Chondrocyte (in vitro differentiated cells): ENCODE results near the gene LTO1. TPM values are rescaled to one million over a fixed set of nuclear protein-coding genes. Genes with fewer than 3 reads are reported as not detected.

Experiments used
- DNase-seq: peaks from one replicate; pipeline ENCODE4 v3.0.0; 2021; ENCODE audit warnings: mixed read lengths, low spot score
- H3K27ac Mint-ChIP-seq: one replicate; pipeline ENCODE4 v1.8.0; 2021; ENCODE audit warnings: mild to moderate bottlenecking, moderate library complexity, mixed read lengths; ENCODE audit not compliant: unreplicated experiment
- H3K27me3 Mint-ChIP-seq: 2 replicates; pipeline ENCODE4 v1.8.0; 2021; ENCODE audit warnings: low read depth, mixed read lengths
- H3K36me3 Mint-ChIP-seq: 2 replicates; pipeline ENCODE4 v1.8.0; 2021; ENCODE audit warnings: low read depth, mixed read lengths
- H3K4me1 Mint-ChIP-seq: 2 replicates; pipeline ENCODE4 v1.8.0; 2021; ENCODE audit warnings: low read depth, mild to moderate bottlenecking, mixed read lengths
- H3K4me3 Mint-ChIP-seq: one replicate; pipeline ENCODE4 v1.8.0; 2021; ENCODE audit warnings: mild to moderate bottlenecking, moderate library complexity, mixed read lengths; ENCODE audit not compliant: unreplicated experiment
- H3K9me3 Mint-ChIP-seq: 2 replicates; pipeline ENCODE4 v1.8.0; 2021; ENCODE audit warnings: low read depth, mixed read lengths
- total RNA-seq: library from RNA; stranded (reverse); gene quantifications from 3 replicates; pipeline ENCODE4 v1.2.1, GENCODE V29; 2021
- TF ChIP-seq, protein P1 (sequence below): fragments of 200-600 bp; sonication (generic); IDR thresholded peaks from 2 replicates; pipeline ENCODE4 v1.5.0; 2021; ENCODE audit warnings: antibody characterized with exemption, mild to moderate bottlenecking, moderate library complexity

Gene LTO1
- total RNA-seq, 1 donor from 2014 or later, result 16.2 TPM

- peaks cover 28% of the 10 kb centered on the region for H3K27me3 Mint-ChIP-seq
- H3K36me3 Mint-ChIP-seq, result no peaks in the 10 kb centered on the region
- no peak for DNase-seq
- no peak overlapping the region for H3K27ac Mint-ChIP-seq
- no peak overlapping the region for H3K4me3 Mint-ChIP-seq
- peaks cover 3% of the 10 kb centered on the region for H3K4me1 Mint-ChIP-seq
- H3K9me3 Mint-ChIP-seq, result no peaks in the 10 kb centered on the region
- TF ChIP-seq, protein P1, sequence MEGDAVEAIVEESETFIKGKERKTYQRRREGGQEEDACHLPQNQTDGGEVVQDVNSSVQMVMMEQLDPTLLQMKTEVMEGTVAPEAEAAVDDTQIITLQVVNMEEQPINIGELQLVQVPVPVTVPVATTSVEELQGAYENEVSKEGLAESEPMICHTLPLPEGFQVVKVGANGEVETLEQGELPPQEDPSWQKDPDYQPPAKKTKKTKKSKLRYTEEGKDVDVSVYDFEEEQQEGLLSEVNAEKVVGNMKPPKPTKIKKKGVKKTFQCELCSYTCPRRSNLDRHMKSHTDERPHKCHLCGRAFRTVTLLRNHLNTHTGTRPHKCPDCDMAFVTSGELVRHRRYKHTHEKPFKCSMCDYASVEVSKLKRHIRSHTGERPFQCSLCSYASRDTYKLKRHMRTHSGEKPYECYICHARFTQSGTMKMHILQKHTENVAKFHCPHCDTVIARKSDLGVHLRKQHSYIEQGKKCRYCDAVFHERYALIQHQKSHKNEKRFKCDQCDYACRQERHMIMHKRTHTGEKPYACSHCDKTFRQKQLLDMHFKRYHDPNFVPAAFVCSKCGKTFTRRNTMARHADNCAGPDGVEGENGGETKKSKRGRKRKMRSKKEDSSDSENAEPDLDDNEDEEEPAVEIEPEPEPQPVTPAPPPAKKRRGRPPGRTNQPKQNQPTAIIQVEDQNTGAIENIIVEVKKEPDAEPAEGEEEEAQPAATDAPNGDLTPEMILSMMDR, result no peak
Observed at GRCh38 chr11:69708736-69709401, 33.7 kb upstream of the LTO1 start.

DNA sequence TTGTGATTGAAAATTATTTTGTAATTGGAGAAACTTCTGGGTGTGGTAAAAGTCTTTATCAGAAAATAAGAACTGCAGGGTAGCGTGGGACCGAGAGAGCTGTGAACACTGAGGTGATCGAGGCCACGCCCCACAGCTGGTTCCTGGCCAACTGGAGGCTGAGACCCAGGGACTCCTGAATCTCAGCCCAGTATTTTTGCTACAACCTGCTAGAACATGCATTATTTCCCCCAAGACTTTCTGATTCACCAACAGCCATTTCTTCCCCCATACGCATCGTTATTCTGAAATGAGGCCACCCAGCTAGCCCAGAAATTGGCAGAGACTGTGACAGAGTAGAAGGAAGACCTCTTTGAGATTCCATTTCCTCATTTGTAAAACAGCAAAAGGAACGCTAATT lies 32.0 kb upstream of the LTO1 start:
- Mint-ChIP-seq H3K36me3 (no peaks in the 10 kb centered on the region), H3K27ac (no peak overlapping the region), H3K4me1 (peaks cover 5% of the 10 kb centered on the region), H3K9me3 (no peaks in the 10 kb centered on the region), H3K27me3 (peaks cover 31% of the 10 kb centered on the region), H3K4me3 (no peak overlapping the region)
- TF ChIP-seq, protein P1, result no peak
- DNase-seq, result no peak

DNA sequence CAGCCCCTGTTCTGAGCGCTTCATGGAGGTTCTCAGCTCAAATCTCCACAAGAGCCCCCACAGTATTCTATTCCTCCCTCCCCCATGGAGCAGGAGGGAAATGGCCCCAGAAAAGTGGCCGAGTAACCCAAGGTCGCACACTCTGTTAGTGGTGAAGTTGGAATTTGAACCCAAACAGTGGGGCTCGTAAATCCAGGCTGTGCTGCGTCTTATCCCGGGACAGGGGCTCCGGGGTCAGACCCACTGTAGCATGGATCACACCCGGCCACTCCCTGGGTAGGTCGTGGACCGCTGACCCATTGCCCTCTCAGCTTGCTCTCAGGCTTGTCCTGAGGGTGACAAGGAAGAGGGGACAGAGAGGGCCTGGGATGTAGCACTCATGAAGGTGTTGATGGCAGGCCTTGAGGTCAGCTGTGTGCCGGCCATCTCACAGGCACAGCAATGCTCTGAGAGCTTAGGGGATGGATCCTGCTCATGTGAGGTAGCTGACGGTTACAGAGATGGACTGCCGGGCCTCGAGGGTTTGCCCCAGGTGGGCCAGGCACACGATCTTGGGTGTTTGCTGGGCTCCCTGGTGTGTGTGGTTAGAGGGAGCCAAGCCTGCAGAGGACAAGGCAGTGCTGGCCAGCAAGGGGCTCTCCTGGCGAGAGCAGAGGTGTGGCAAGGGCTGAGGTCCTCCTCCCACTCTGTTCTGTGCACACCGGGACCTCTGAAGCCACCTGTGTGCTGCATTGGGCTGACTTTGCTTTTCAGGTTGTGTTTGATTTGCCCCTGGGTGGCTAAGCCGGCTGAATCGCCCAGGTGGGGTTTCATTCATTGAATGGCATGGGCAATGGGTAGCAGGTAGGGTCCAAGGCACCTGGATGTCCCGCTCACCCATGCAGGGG lies 31.0 kb upstream of the LTO1 start:
- H3K9me3 Mint-ChIP-seq, result no peaks in the 10 kb centered on the region
- H3K4me3 Mint-ChIP-seq, result no peak overlapping the region
- no peaks in the 10 kb centered on the region for H3K36me3 Mint-ChIP-seq
- no peak for DNase-seq
- peaks cover 29% of the 10 kb centered on the region for H3K27me3 Mint-ChIP-seq
- H3K27ac Mint-ChIP-seq, result no peak overlapping the region
- peaks cover 5% of the 10 kb centered on the region for H3K4me1 Mint-ChIP-seq
- TF ChIP-seq, protein P1, result no peak

DNA sequence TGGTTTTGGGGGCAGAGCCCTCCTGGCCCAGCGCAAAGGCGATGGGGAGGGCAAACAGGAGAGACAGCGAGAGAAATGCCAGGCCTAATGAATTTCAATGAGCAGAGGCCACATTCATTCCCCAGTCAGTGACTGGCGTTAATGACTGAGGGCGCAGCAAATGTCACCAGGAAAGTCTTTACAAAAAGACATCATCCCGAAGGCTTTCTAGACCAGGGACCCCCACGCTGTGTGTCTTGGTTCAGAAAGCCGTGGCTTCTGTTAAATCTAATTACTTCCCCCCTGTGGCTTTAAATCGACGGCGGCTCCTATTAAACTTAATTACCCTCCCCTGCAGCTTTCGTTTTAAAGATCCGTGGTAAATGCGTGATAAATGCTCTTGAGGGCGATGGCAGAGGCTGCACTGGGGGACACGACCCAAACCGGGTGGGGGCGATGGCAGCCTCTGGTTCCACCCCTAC lies 30.2 kb upstream of the LTO1 start:
- Mint-ChIP-seq H3K27ac (no peak overlapping the region), H3K27me3 (peaks cover 31% of the 10 kb centered on the region), H3K4me1 (peaks cover 11% of the 10 kb centered on the region), H3K36me3 (no peaks in the 10 kb centered on the region), H3K9me3 (no peaks in the 10 kb centered on the region), H3K4me3 (no peak overlapping the region)
- DNase-seq, result no peak
- TF ChIP-seq, protein P1, result no peak

- H3K27me3 Mint-ChIP-seq, result peaks cover 31% of the 10 kb centered on the region
Observed at GRCh38 chr11:69704508-69705253, 29.5 kb upstream of the LTO1 start.

More at GRCh38 chr11:69704508-69705253, 29.5 kb upstream of the LTO1 start:
- DNase-seq, result no peak
- Mint-ChIP-seq H3K4me1 (peaks cover 16% of the 10 kb centered on the region), H3K27ac (peak overlapping the region; percentile 61), H3K36me3 (no peaks in the 10 kb centered on the region), H3K9me3 (no peaks in the 10 kb centered on the region), H3K4me3 (peak overlapping the region; percentile 66)
- TF ChIP-seq, protein P1, result peak; percentile 87
